Testis (tissue), 2 donors: ENCODE data around the gene COL12A1.

Experiments used
- POLR2A ChIP-seq: fragments of 450-650 bp; IDR thresholded peaks from one replicate; pipeline ENCODE4 v1.6.1; 2017; ENCODE audit warnings: antibody characterized with exemption, mild to moderate bottlenecking, moderate library complexity
- TF ChIP-seq, protein P1 (sequence below), 3 experiments: fragments of 450-650 bp in 2 of 3; fragments of 200-600 bp in 1 of 3; sonication (generic) in 1 of 3; IDR thresholded peaks; one replicate each; pipeline ENCODE4 v1.5.1; 2016 to 2019; ENCODE audit warnings: antibody characterized with exemption in 3 of 3, mild to moderate bottlenecking in 2 of 3, moderate library complexity in 1 of 3

DNA sequence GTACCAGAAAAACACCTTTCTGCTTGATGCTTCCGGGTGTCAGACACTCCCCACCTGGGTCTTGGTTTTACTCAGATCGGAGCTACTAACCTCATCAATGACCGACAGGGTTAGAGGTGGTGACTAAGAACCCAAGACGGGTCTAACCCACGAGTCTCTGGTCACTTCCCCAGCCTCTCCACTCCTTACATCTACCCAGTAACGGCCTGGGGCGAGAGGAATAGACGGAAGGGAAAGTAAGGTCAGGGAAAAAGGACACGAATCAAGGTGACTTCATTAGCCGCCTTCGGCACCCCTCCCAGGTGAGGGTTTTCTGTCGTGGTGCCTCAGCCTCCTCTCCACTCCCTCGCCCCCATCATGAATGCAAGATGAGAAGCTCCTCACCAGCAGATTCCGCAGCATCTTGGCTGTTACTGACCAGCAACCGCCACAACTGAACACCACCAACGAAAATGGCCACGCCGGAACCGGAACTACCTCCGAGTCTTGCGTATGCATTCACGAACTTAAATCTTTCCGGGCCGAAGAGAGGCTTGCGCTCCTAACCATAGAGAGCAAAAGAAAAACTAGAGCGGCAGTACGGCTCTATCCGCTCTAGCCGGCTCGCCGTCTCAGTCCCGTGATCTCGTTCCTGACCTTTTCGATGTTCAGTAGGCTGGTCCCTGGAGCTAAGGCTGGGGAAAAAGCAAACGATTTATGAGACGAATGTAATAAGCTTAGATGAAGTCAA is 37.6 kb upstream of the COL12A1 start, which contains the start of gene COX7A2:
- TF ChIP-seq, protein P1, sequence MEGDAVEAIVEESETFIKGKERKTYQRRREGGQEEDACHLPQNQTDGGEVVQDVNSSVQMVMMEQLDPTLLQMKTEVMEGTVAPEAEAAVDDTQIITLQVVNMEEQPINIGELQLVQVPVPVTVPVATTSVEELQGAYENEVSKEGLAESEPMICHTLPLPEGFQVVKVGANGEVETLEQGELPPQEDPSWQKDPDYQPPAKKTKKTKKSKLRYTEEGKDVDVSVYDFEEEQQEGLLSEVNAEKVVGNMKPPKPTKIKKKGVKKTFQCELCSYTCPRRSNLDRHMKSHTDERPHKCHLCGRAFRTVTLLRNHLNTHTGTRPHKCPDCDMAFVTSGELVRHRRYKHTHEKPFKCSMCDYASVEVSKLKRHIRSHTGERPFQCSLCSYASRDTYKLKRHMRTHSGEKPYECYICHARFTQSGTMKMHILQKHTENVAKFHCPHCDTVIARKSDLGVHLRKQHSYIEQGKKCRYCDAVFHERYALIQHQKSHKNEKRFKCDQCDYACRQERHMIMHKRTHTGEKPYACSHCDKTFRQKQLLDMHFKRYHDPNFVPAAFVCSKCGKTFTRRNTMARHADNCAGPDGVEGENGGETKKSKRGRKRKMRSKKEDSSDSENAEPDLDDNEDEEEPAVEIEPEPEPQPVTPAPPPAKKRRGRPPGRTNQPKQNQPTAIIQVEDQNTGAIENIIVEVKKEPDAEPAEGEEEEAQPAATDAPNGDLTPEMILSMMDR (IDR thresholded peaks at IDR 0.05): no peak
- TF ChIP-seq POLR2A: peak; percentile 59
